ENCODE measurements around the gene CAPN8.

CAPN8 gene

DNA sequence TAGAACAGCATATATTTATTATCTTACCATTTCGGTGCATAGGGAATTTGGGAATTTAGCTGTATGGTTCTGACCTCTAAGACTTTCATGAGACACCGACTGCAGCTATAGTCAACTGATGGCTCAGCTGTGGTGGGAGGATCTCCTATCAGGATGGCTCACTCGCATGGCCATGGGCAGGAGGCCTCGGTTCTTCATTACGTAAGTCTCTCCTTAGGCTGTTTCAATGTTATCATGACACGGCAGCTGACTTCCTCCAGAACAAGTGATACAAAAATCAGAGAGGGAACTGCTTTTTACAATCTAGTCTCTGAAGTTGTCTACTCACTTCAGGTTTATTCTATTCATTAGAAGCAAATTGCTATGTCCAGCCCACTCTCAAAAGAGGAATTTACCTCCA, 13.3 kb upstream of the CAPN8 start:
- H3K27ac ChIP-seq = no peak overlapping the region
- TF ChIP-seq, protein P1, sequence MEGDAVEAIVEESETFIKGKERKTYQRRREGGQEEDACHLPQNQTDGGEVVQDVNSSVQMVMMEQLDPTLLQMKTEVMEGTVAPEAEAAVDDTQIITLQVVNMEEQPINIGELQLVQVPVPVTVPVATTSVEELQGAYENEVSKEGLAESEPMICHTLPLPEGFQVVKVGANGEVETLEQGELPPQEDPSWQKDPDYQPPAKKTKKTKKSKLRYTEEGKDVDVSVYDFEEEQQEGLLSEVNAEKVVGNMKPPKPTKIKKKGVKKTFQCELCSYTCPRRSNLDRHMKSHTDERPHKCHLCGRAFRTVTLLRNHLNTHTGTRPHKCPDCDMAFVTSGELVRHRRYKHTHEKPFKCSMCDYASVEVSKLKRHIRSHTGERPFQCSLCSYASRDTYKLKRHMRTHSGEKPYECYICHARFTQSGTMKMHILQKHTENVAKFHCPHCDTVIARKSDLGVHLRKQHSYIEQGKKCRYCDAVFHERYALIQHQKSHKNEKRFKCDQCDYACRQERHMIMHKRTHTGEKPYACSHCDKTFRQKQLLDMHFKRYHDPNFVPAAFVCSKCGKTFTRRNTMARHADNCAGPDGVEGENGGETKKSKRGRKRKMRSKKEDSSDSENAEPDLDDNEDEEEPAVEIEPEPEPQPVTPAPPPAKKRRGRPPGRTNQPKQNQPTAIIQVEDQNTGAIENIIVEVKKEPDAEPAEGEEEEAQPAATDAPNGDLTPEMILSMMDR (conservative IDR thresholded peaks at IDR 0.05) = no peak

DNA sequence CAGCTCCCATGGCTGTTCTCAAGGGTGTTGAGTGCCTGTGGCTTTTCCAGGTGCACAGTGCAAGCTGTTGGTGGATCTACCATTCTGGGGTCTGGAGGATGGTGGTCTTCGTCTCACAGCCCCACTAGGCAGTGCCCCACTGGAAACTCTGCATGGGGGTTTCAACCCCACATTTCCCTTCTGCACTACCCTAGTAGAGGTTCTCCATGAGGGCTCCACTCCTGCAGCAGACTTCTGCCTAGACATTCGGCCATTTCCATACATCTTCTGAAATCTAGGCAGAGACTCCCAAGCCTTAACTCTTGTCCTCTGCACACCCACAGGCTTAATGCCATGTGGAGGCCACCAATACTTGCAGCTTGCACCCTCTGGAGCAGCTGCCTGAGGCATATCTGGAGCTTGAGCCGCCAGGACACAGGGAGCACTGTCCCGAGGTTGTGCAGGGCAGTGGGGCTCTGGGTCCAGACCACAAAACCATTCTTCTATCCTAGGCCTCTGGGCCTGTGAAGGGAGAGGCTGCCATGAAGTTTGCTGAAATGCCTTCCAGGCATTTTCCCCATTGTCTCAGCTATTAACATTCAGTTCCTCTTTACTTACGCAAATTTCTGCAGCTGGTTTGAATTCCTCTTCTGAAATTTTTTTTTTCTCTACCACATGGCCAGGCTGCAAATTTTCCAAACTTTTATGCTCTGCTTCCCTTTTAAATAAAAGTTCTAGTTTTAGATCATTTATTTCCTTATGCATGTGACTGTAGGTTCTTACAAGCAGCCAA, 8.8 kb upstream of the CAPN8 start:
- TF ChIP-seq, protein P1 (conservative IDR thresholded peaks at IDR 0.05) = no peak
- H3K27ac ChIP-seq = no peak overlapping the region

DNA sequence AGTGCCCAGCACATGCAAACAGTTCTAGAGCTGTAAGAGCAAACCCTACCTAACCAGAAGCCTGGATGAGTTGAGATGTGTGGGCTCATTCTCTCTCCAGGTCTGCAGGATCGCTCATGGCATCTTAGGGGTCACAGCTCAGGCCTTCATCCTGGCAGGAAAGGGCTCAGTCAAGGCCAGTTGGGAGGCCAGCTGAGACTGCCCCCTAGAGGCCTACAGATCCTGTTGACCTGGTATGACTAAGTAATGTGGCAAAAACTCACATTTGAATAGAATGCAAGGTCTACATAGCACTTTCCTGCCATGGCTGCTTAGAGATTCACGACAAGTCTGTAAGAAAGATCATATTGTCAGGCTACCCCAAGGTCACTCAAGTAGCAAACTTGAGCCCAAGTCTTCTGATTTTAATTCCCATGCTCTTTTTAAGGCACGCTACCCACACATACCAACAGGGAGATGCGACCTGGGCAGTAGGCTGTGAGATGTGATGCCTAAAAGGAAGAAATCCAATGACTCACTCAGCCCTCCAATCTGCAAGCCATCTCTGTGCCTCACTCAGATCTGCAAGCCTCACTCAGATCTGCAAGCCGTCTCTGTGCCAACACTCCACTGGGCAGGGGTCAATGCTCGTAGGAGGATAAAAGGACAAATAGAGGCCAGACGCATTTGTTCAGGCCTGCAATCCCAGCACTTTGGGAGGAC, 5.1 kb upstream of the CAPN8 start:
- H3K27ac ChIP-seq = no peak overlapping the region
- TF ChIP-seq, protein P1 (conservative IDR thresholded peaks at IDR 0.05) = peak; percentile 48

DNA sequence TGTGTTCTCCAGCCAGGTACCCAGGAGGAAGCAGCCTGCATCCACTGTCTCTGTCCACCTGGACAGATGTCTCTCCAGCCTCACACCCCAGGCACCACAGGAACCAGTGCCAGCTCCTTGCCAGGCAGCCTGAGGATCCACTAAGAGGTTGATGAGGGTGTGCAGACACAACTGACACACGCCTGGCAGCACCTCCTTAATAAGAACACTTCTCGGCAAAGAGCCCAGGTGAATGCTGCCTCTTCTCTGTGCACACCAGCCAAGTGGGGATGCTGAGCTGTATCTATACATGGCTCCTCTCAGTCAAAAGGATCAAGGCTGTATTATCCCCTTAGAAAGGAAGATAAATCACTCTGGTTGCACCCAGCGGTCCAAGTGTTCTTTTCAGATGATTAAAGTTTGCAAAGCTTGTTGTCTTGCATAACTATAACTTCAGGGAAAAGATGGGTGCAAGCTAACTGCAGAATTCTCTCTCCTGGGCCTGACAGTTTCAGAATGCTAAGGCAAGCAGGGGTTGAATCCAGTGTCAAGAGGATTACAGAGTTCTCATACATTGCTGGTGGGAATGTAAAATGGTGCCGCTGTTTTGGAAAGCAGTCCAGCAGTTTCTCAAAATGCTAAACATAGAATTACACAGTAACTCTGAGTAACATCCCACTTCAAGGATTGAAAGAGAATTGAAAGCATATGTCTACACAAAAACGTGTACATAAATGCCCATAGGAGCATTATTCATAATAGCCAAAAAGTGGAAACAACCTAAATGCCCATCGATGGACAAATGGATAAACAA, 3.7 kb upstream of the CAPN8 start:
- TF ChIP-seq, protein P1 (conservative IDR thresholded peaks at IDR 0.05) = no peak
- no peak overlapping the region for H3K27ac ChIP-seq

DNA sequence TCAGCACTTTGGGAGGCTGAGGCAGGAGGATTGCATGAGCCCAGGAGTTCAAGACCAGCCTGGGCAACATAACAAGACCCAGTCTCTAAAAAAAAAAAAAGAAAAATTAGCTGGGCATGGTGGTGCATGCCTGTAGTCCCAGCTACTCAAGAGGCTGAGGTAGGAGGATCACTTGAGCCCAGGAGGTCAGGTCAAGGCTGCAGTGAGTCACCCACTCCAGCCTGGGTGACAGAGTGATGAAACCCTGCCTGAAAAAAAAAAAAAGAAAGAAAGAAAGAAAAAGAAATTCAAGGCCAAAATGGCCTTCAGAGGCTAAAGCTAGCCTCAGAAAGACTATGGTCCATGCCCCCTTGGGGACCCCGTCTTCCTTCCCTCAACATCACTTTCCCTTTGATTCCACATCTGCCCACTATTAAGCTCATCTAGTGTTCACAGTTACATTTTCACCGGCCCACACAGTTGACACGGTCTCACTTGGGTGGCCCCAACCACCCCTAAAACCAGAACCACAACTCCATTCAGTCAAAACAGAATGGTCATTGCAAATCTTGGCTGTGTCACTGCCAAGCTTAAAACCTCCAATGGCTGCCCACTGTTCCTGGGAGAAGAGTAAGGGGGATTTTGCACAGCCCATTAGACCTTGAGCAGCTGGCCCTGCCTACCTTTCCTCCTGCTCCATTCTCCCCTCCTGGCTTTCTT, 2.1 kb upstream of the CAPN8 start:
- no peak overlapping the region for H3K27ac ChIP-seq
- TF ChIP-seq, protein P1 (conservative IDR thresholded peaks at IDR 0.05) = no peak

DNA sequence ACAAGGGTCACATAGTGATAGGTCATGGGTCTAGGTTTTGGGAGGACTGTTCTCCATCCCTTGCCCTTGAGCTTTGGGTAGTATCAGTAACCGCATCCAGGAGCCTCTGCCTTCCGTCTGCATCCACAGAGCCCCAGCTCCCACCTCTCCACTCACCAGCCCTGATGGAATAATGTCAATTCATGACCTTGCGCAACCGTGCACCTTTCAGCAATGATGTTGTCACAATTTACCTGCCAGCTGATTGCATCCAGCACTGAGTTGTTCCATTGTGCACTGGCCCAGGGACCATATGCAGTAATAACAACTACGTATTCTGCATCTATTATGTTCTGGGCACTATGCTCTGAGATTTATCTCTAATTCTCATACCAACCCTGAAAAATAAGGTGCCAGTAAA, 1.4 kb downstream of the CAPN8 start:
- H3K27ac ChIP-seq = no peak overlapping the region
- TF ChIP-seq, protein P1 (conservative IDR thresholded peaks at IDR 0.05) = no peak

Measured in VCaP (cell line).